HepG2 (cell line): ENCODE data around the gene B3GALT5. TPM values are rescaled to one million over a fixed set of nuclear protein-coding genes. Genes with fewer than 3 reads are reported as not detected.

ENCODE experiments used
- HDAC2 ChIP-seq: sonication (generic); formaldehyde crosslinking; IDR thresholded peaks from 2 replicates; pipeline ENCODE4 v1.4.0; 2020; ENCODE audit warnings: missing genetic modification reagents
- RAD21 ChIP-seq: fragments of 450-650 bp; formaldehyde crosslinking; IDR thresholded peaks from 2 replicates; pipeline ENCODE4 v1.5.0; 2020; ENCODE audit warnings: mild to moderate bottlenecking
- THAP9 ChIP-seq: sonication (generic); formaldehyde crosslinking; IDR thresholded peaks from 2 replicates; pipeline ENCODE4; 2020; ENCODE audit warnings: missing genetic modification reagents, mild to moderate bottlenecking, borderline replicate concordance
- ZNF30 ChIP-seq: sonication (generic); formaldehyde crosslinking; IDR thresholded peaks from 2 replicates; pipeline ENCODE4 v1.5.0; 2020; ENCODE audit warnings: mild to moderate bottlenecking, missing genetic modification reagents
- polyA plus RNA-seq, 8 experiments: library from polyadenylated mRNA; depleted of rRNA in 3 of 8; stranded (reverse) in 7 of 8; unstranded in 1 of 8; fragments of >200 nt; fragmentation: Illumina TruSeq in 4 of 8; extraction: Trizol in 4 of 8; gene quantifications; 2 replicates each; pipeline versions ENCODE4 v1.2.1 to v1.2.3, GENCODE V29; 2011 to 2016; ENCODE audit warnings: low read depth in 4 of 8, missing spikeins in 1 of 8, mixed read lengths in 1 of 8; ENCODE audit not compliant: insufficient read depth in 1 of 8
- total RNA-seq, 5 experiments: library from RNA; depleted of rRNA; stranded (reverse); fragments of >200 nt; fragmentation: Illumina TruSeq; extraction: Trizol; gene quantifications; 2 replicates each; pipeline ENCODE4 v1.2.3, GENCODE V29; 2016; ENCODE audit warnings: low read depth in 1 of 5
- TF ChIP-seq, protein P1 (sequence below): sonication (generic); formaldehyde crosslinking; IDR thresholded peaks from 2 replicates; pipeline ENCODE4 v1.8.1; 2023; ENCODE audit warnings: missing genetic modification reagents, inconsistent platforms, borderline replicate concordance

Gene B3GALT5
- total and polyA plus RNA-seq, 2 of the 13 experiments (the other 11 are each of a cell fraction or from before 2014, with no cell fraction given) = 0.02 to 0.03 TPM

- TF ChIP-seq, protein P1, sequence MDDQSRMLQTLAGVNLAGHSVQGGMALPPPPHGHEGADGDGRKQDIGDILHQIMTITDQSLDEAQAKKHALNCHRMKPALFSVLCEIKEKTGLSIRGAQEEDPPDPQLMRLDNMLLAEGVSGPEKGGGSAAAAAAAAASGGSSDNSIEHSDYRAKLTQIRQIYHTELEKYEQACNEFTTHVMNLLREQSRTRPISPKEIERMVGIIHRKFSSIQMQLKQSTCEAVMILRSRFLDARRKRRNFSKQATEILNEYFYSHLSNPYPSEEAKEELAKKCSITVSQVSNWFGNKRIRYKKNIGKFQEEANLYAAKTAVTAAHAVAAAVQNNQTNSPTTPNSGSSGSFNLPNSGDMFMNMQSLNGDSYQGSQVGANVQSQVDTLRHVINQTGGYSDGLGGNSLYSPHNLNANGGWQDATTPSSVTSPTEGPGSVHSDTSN (CRISPR knock-in tag) = no peak
- no peak for TF ChIP-seq RAD21 (CRISPR knock-in tag)
- TF ChIP-seq HDAC2 (CRISPR knock-in tag) = no peak
- no peak for TF ChIP-seq THAP9 (CRISPR knock-in tag)
- no peak for TF ChIP-seq ZNF30 (CRISPR knock-in tag)
These were observed 109.1 kb downstream of the B3GALT5 start (continued) for GRCh38 chr21:39721885-39722284.

Other genes starting within 250 kb of the B3GALT5 start
- 0.55 and 0.66 TPM in 2 replicates for gene LCA5L, start 167.2 kb upstream of the B3GALT5 start, total RNA-seq (2016; rRNA removed; fragmentation: Illumina TruSeq; extraction: Trizol)
- gene LCA5L, start 167.2 kb upstream of the B3GALT5 start, polyA plus RNA-seq (2011; rRNA removed) = 0.13 and 0.21 TPM in 2 replicates
- 1.3 TPM in 1 of 2 replicates, not detected in the other for gene SH3BGR, start 161.0 kb upstream of the B3GALT5 start, total RNA-seq (2016; rRNA removed; fragmentation: Illumina TruSeq; extraction: Trizol)
- gene SH3BGR, start 161.0 kb upstream of the B3GALT5 start, polyA plus RNA-seq (2011; rRNA removed) = 0.47 and 0.48 TPM in 2 replicates
- gene IGSF5, start 132.2 kb downstream of the B3GALT5 start, total RNA-seq (2016; rRNA removed; fragmentation: Illumina TruSeq; extraction: Trizol) = not detected in 2 replicates
- gene IGSF5, start 132.2 kb downstream of the B3GALT5 start, polyA plus RNA-seq (2011; rRNA removed) = not detected in 2 replicates